MM.1S (cell line): ENCODE measurements around the gene LRRC8C.

Experiments used
- DNase-seq: peaks from one replicate; pipeline ENCODE4 v3.0.0-alpha.2; 2015
- H2AFZ ChIP-seq: fragments of 300-600 bp; sonication (generic); 2 replicates; pipeline ENCODE4 v1.6.0; 2016; ENCODE audit warnings: antibody characterized with exemption, low read length
- H3F3A ChIP-seq: fragments of 300-600 bp; sonication (generic); 2 replicates; pipeline ENCODE4 v1.6.1; 2016; ENCODE audit warnings: mild to moderate bottlenecking, antibody characterized with exemption, low read length, moderate library complexity, mixed read lengths; ENCODE audit not compliant: insufficient read depth
- H3K27ac ChIP-seq: fragments of 300-600 bp; sonication (generic); 2 replicates; pipeline ENCODE4 v1.5.1; 2016; ENCODE audit warnings: mild to moderate bottlenecking, low read length
- H3K27me3 ChIP-seq: fragments of 300-600 bp; sonication (generic); replicated peaks from 2 replicates; pipeline ENCODE4 v1.6.0; 2016; ENCODE audit warnings: low read length; ENCODE audit not compliant: insufficient read depth
- H3K36me3 ChIP-seq: fragments of 300-600 bp; sonication (generic); replicated peaks from 2 replicates; pipeline ENCODE4 v1.6.1; 2016; ENCODE audit warnings: mild to moderate bottlenecking, low read length, mixed read lengths; ENCODE audit not compliant: insufficient read depth
- H3K4me1 ChIP-seq: fragments of 300-600 bp; sonication (generic); 2 replicates; pipeline ENCODE4 v1.6.1; 2016; ENCODE audit warnings: low read length, mixed read lengths
- H3K4me2 ChIP-seq: fragments of 300-600 bp; sonication (generic); 2 replicates; pipeline ENCODE4 v1.6.0; 2016; ENCODE audit warnings: low read depth, low read length
- H3K4me3 ChIP-seq: fragments of 300-600 bp; sonication (generic); 2 replicates; pipeline ENCODE4 v1.5.1; 2016; ENCODE audit warnings: low read length, mixed read lengths
- H3K79me2 ChIP-seq: fragments of 300-600 bp; sonication (generic); 2 replicates; pipeline ENCODE4 v1.6.1; 2016; ENCODE audit warnings: mixed run types, low read length, mixed read lengths
- H3K9ac ChIP-seq: fragments of 300-600 bp; sonication (generic); 2 replicates; pipeline ENCODE4 v1.6.1; 2016; ENCODE audit warnings: low read length, mixed read lengths
- H3K9me2 ChIP-seq: fragments of 300-600 bp; sonication (generic); replicated peaks from 2 replicates; pipeline ENCODE4 v1.6.1; 2016; ENCODE audit warnings: mild to moderate bottlenecking, low read length, mixed read lengths; ENCODE audit not compliant: insufficient read depth
- H3K9me3 ChIP-seq: fragments of 300-600 bp; sonication (generic); replicated peaks from 2 replicates; pipeline ENCODE4 v1.6.1; 2016; ENCODE audit warnings: mild to moderate bottlenecking, low read length, mixed read lengths; ENCODE audit not compliant: insufficient read depth
- H4K20me1 ChIP-seq: fragments of 300-600 bp; sonication (generic); 2 replicates; pipeline ENCODE4 v1.6.1; 2016; ENCODE audit warnings: mild to moderate bottlenecking, low read length, moderate library complexity, mixed read lengths; ENCODE audit not compliant: insufficient read depth
- CTCF ChIP-seq: fragments of 300-600 bp; sonication (generic); IDR thresholded peaks from 2 replicates; pipeline ENCODE4 v1.5.1; 2016; ENCODE audit warnings: antibody characterized with exemption, low read length, mixed read lengths
- EZH2 ChIP-seq: fragments of 300-600 bp; sonication (generic); optimal IDR thresholded peaks from 2 replicates; pipeline ENCODE3; 2017; ENCODE audit warnings: low read depth, mild to moderate bottlenecking, antibody characterized with exemption, low read length, mixed read lengths
- EZH2phosphoT487 ChIP-seq: fragments of 300-600 bp; sonication (generic); IDR thresholded peaks from 2 replicates; pipeline ENCODE4 v1.6.1; 2018; ENCODE audit warnings: antibody characterized with exemption, low read length

Gene LRRC8C

GRCh38 chr1:89761901-89762300, 129.0 kb downstream of the LRRC8C start:
- Histone ChIP-seq H3K9me3 (no peaks in the 10 kb centered on the region), H3K9me2 (no peaks in the 10 kb centered on the region), H3K9ac (no peak overlapping the region), H3K27me3 (no peaks in the 10 kb centered on the region), H3K36me3 (no peaks in the 10 kb centered on the region), H3K4me2 (peak overlapping the region; percentile 93), H3K27ac (no peak overlapping the region), H3K79me2 (no peaks in the 10 kb centered on the region), H4K20me1 (no peaks in the 10 kb centered on the region), H2AFZ (peak overlapping the region; percentile 95; the same call in 1 of the 2 replicates), H3F3A (no peaks in the 10 kb centered on the region), H3K4me3 (no peak overlapping the region), H3K4me1 (peaks cover 3% of the 10 kb centered on the region; the same call in 1 of the 2 replicates)
- no peak for TF ChIP-seq CTCF
- TF ChIP-seq EZH2phosphoT487, result no peak
- TF ChIP-seq EZH2, result no peak
- DNase-seq, result no peak

GRCh38 chr1:89762386-89762778, 129.5 kb downstream of the LRRC8C start:
- no peaks in the 10 kb centered on the region for H4K20me1 ChIP-seq
- H3K9me2 ChIP-seq, result no peaks in the 10 kb centered on the region
- peak overlapping the region; percentile 59 for H3K9ac ChIP-seq
- H3K9me3 ChIP-seq, result no peaks in the 10 kb centered on the region
- peak overlapping the region; percentile 95 for H2AFZ ChIP-seq
- H3K27ac ChIP-seq, result no peak overlapping the region
- H3K4me1 ChIP-seq, result peaks cover 3% of the 10 kb centered on the region; the same call in 1 of the 2 replicates
- no peak for TF ChIP-seq CTCF
- DNase-seq, result peak; percentile 21
- H3K27me3 ChIP-seq, result no peaks in the 10 kb centered on the region
- peak overlapping the region; percentile 93 for H3K4me2 ChIP-seq
- no peaks in the 10 kb centered on the region for H3F3A ChIP-seq
- H3K36me3 ChIP-seq, result no peaks in the 10 kb centered on the region
- no peaks in the 10 kb centered on the region for H3K79me2 ChIP-seq
- peak overlapping the region; percentile 64 for H3K4me3 ChIP-seq

GRCh38 chr1:89762779-89763648, 130.1 kb downstream of the LRRC8C start:
- Histone ChIP-seq H3K4me1 (peaks cover 3% of the 10 kb centered on the region; the same call in 1 of the 2 replicates), H3K4me3 (peak overlapping the region; percentile 64), H3K36me3 (no peaks in the 10 kb centered on the region), H2AFZ (peak overlapping the region; percentile 95), H4K20me1 (no peaks in the 10 kb centered on the region), H3K9ac (peak overlapping the region; percentile 59), H3K27ac (peak overlapping the region; percentile 13; the same call in 1 of the 2 replicates), H3K9me3 (no peaks in the 10 kb centered on the region), H3K79me2 (no peaks in the 10 kb centered on the region), H3K4me2 (peak overlapping the region; percentile 93), H3K9me2 (no peaks in the 10 kb centered on the region), H3K27me3 (no peaks in the 10 kb centered on the region), H3F3A (no peaks in the 10 kb centered on the region)
- peak; percentile 82 for DNase-seq
- TF ChIP-seq EZH2phosphoT487 (no peak), EZH2 (no peak), CTCF (peak; percentile 98)
